Neural progenitor cell (in vitro differentiated cells): ENCODE data around the gene PARVG.

Source experiments
- CTCF ChIP-seq: fragments of 200-600 bp; sonication (generic); IDR thresholded peaks from 2 replicates; pipeline ENCODE4 v1.5.1; 2017; ENCODE audit warnings: antibody characterized with exemption, mild to moderate bottlenecking
- EZH2 ChIP-seq: fragments of 200-600 bp; sonication (generic); IDR thresholded peaks from 2 replicates; pipeline ENCODE4 v1.6.1; 2017; ENCODE audit warnings: antibody characterized with exemption, mild to moderate bottlenecking, moderate library complexity

- TF ChIP-seq CTCF (no peak), EZH2 (no peak)
Measured at GRCh38 chr22:44142421-44143104, 38.2 kb upstream of the PARVG start.
